Adrenal gland (tissue), 12 donors: ENCODE results near the gene PTCHD1. TPM values are rescaled to one million over a fixed set of nuclear protein-coding genes. Genes with fewer than 3 reads are reported as not detected.

Source experiments
- DNase-seq, 7 donors: peaks; one replicate each; pipeline ENCODE4 v3.0.0-alpha.2; 2019 to 2020
- H3K27ac ChIP-seq, 5 donors: fragments of 200-600 bp; sonication (generic) in 4 of 5; 1 replicate in 3 of 5; 2 replicates in 2 of 5; pipeline versions ENCODE4 v1.5.1 to v1.8.0; 2016 to 2020; ENCODE audit warnings: mild to moderate bottlenecking in 1 of 5
- H3K27me3 ChIP-seq: fragments of 200-600 bp; 2 replicates; pipeline ENCODE4 v1.8.0; 2021
- H3K36me3 ChIP-seq, 2 donors: fragments of 200-600 bp; replicated peaks in 1 of 2; 1 replicate in 1 of 2; 2 replicates in 1 of 2; pipeline versions ENCODE4 v1.5.1 to v1.8.0; 2018 to 2022
- H3K4me1 ChIP-seq, 2 donors: fragments of 200-600 bp; replicated peaks in 1 of 2; 1 replicate in 1 of 2; 2 replicates in 1 of 2; pipeline versions ENCODE4 v1.5.1 to v1.8.0; 2018 to 2021
- H3K4me3 ChIP-seq, 4 donors: fragments of 200-600 bp; sonication (generic) in 3 of 4; one replicate each; pipeline ENCODE4 v1.5.1; 2016 to 2018
- H3K9me3 ChIP-seq, 3 donors: fragments of 200-600 bp; sonication (generic) in 1 of 3; replicated peaks in 1 of 3; 1 replicate in 2 of 3; 2 replicates in 1 of 3; pipeline versions ENCODE4 v1.5.1 to v1.8.0; 2016 to 2021
- CTCF ChIP-seq, 6 experiments: fragments of 450-650 bp in 4 of 6; fragments of 200-600 bp in 2 of 6; sonication (generic) in 1 of 6; IDR thresholded peaks; 1 replicate in 5 of 6; 2 replicates in 1 of 6; pipeline versions ENCODE4 v1.5.1 to v1.8.0; 2016 to 2021; ENCODE audit warnings: antibody characterized with exemption in 6 of 6, mild to moderate bottlenecking in 2 of 6, moderate library complexity in 1 of 6
- POLR2A ChIP-seq, 2 donors: fragments of 450-650 bp; IDR thresholded peaks; one replicate each; pipeline ENCODE4 v1.6.1; 2017; ENCODE audit warnings: antibody characterized with exemption in 2 of 2, mild to moderate bottlenecking in 2 of 2, moderate library complexity in 1 of 2
- WGBS, 4 donors: extraction: QIAGEN DNeasy Blood & Tissue Kit in 2 of 4; methylation state at CpG; one replicate each; pipeline versions ENCODE4 v1.1.5 to v1.1.7; 2013 to 2017; 5-methylcytosine and 5-hydroxymethylcytosine counted together
- intact Hi-C, 2 donors: fragments of 100-400 bp; cut with DNase I; formaldehyde crosslinking; loops; one replicate each; pipeline versions ENCODE4 v1.14.1 to v1.15.0; 2022 to 2023
- polyA plus RNA-seq, 3 donors: library from polyadenylated mRNA; stranded (reverse); fragments of 200-250 nt in 2 of 3; fragments of 350-450 nt in 1 of 3; fragmentation: Illumina TruSeq in 1 of 3; extraction: RNeasy Lipid Tissue Mini Kit (QIAGEN cat#74804) in 1 of 3; gene quantifications; one replicate each; pipeline ENCODE4 v1.2.3, GENCODE V29; 2013 to 2014
- total RNA-seq, 9 donors: library from RNA; depleted of rRNA in 4 of 9; stranded (reverse); fragments of >200 nt in 4 of 9; fragments of 120-200 nt in 1 of 9; fragmentation: NEBNext Ultra II Directional in 1 of 9; extraction: Animal tissue kit (Norgen Biotek cat#: 25700) in 1 of 9; gene quantifications; one replicate each; pipeline versions ENCODE4 v1.1.0 to v1.2.4, GENCODE V29; 2013 to 2023
- donor health status: healthy with polysubstance abuse.
- donor health status: Bipolar disorder and iron deficiency.
- donor health status: DM: yes; HTN: yes; CAD: no.
- donor health status: DM: no; HTN: no; CAD: no.
- donor health status: DM: no; HTN: no; CAD: no.
- donor health status: DM: yes; HTN: yes; CAD: no.

PTCHD1 gene
- total and polyA plus RNA-seq, 12 donors: 0.07 to 1.7 (median 0.11) TPM; not detected in 5

GRCh38 chrX:23422912-23423311 lies 88.3 kb downstream of the PTCHD1 start:
- no peaks in the 10 kb centered on the region for H3K27me3 ChIP-seq
- H3K9me3 ChIP-seq: no peaks in the 10 kb centered on the region
- H3K36me3 ChIP-seq: no peaks in the 10 kb centered on the region
- WGBS, 4 donors: 56 to 74% (median 62%) methylated on average over 1 of the region's 1 CpG
- intact Hi-C loops: no loop called here
- H3K27ac ChIP-seq: no peak overlapping the region
- no peak overlapping the region for H3K4me3 ChIP-seq
- H3K4me1 ChIP-seq: no peaks in the 10 kb centered on the region
- no peak for DNase-seq
- no peak for TF ChIP-seq CTCF (IDR thresholded peaks at IDR 0.05)
- TF ChIP-seq POLR2A (IDR thresholded peaks at IDR 0.05): no peak

DNA sequence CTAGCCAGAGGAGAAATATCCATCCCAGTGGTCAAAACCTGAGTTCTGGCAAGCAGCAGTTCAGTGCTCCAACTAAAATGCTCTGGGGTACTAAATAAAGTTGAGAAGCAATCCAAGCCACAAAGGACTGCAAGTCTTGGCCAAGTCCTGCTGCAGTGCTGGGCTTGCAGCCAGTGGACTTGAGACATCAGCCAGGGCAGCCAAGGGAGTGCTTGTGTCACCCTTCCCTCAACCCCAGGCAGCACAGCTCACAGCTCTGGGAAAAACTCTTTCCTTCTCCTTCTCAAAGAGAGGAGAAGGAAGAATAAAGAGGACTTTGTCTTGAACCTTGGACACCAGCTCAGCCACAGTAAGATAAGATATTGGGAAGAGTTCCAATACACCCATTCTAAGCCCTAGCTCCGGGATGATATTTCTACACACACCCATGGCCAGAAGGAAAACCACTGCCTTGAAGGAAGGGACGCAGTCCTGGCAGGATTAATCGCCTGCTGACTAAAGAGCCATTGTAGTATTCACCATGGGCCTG lies 99.8 kb downstream of the PTCHD1 start:
- 49 to 73% (median 67%) methylated on average over 3 of the region's 3 CpGs for WGBS, 4 donors
- Histone ChIP-seq H3K36me3 (no peaks in the 10 kb centered on the region), H3K4me3 (no peak overlapping the region), H3K27me3 (peaks cover 3% of the 10 kb centered on the region), H3K27ac (no peak overlapping the region), H3K4me1 (no peaks in the 10 kb centered on the region), H3K9me3 (no peaks in the 10 kb centered on the region)
- TF ChIP-seq POLR2A (IDR thresholded peaks at IDR 0.05) (no peak), CTCF (IDR thresholded peaks at IDR 0.05) (no peak)
- DNase-seq: peak; percentile 15 to 69 (median 46)
- intact Hi-C loops: no loop called here

GRCh38 chrX:23435108-23435507 lies 100.5 kb downstream of the PTCHD1 start:
- no peak for TF ChIP-seq POLR2A (IDR thresholded peaks at IDR 0.05)
- no peak for TF ChIP-seq CTCF (IDR thresholded peaks at IDR 0.05)
- intact Hi-C loops: no loop called here
- DNase-seq: no peak
- WGBS, 4 donors: 61 to 100% (median 72%) methylated on average over 1 of the region's 1 CpG; no CpG with 5 or more reads in 1 of the 4 donors
- Histone ChIP-seq H3K9me3 (no peaks in the 10 kb centered on the region), H3K4me1 (no peaks in the 10 kb centered on the region), H3K27me3 (peaks cover 9% of the 10 kb centered on the region), H3K36me3 (no peaks in the 10 kb centered on the region), H3K4me3 (no peak overlapping the region), H3K27ac (no peak overlapping the region)

DNA sequence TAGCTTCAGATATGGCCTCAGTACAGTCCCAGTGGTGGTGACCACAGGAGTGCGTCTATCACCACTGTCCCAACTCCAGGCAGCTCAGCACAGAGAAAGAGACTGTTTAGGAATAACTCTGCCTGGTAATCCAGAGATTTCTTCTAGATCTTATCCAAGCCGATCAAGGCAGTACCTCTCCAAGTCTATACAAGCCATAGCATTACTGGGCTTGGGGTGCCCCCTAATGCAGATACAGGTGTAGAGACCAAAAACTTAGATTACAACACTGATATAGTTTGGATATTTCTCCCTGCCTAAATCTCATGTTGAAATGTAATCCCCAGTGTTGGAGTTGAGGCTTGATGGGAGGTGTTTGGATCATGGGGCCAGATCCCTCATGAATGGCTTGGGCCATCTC lies 100.9 kb downstream of the PTCHD1 start:
- Histone ChIP-seq H3K36me3 (no peaks in the 10 kb centered on the region), H3K27ac (no peak overlapping the region), H3K9me3 (no peaks in the 10 kb centered on the region), H3K4me1 (no peaks in the 10 kb centered on the region), H3K4me3 (no peak overlapping the region), H3K27me3 (peaks cover 9% of the 10 kb centered on the region)
- WGBS, 4 donors: 78 to 93% (median 87%) methylated on average over 1 to 2 of the region's 2 CpGs
- TF ChIP-seq POLR2A (IDR thresholded peaks at IDR 0.05): no peak
- TF ChIP-seq CTCF (IDR thresholded peaks at IDR 0.05): no peak
- intact Hi-C loops: no loop called here
- no peak for DNase-seq
